Stimulated activated CD8-positive, alpha-beta memory T cell treated with anti-CD3 and anti-CD28 coated beads, Interleukin-15, amount 100 ng/mL, for 4 hours (primary cell): ENCODE results near the gene DTL.
"Not testable (repeated sequence)": the region's sequence is repeated elsewhere in the genome, so short reads cannot be mapped to it uniquely, and the experiment has no call there.

Experiments used
- DNase-seq, 2 donors: peaks; one replicate each; pipeline ENCODE4 v3.0.0-alpha.2; 2020; ENCODE audit warnings: low read depth in 2 of 2

The DTL gene, protein sequence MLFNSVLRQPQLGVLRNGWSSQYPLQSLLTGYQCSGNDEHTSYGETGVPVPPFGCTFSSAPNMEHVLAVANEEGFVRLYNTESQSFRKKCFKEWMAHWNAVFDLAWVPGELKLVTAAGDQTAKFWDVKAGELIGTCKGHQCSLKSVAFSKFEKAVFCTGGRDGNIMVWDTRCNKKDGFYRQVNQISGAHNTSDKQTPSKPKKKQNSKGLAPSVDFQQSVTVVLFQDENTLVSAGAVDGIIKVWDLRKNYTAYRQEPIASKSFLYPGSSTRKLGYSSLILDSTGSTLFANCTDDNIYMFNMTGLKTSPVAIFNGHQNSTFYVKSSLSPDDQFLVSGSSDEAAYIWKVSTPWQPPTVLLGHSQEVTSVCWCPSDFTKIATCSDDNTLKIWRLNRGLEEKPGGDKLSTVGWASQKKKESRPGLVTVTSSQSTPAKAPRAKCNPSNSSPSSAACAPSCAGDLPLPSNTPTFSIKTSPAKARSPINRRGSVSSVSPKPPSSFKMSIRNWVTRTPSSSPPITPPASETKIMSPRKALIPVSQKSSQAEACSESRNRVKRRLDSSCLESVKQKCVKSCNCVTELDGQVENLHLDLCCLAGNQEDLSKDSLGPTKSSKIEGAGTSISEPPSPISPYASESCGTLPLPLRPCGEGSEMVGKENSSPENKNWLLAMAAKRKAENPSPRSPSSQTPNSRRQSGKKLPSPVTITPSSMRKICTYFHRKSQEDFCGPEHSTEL

DNA sequence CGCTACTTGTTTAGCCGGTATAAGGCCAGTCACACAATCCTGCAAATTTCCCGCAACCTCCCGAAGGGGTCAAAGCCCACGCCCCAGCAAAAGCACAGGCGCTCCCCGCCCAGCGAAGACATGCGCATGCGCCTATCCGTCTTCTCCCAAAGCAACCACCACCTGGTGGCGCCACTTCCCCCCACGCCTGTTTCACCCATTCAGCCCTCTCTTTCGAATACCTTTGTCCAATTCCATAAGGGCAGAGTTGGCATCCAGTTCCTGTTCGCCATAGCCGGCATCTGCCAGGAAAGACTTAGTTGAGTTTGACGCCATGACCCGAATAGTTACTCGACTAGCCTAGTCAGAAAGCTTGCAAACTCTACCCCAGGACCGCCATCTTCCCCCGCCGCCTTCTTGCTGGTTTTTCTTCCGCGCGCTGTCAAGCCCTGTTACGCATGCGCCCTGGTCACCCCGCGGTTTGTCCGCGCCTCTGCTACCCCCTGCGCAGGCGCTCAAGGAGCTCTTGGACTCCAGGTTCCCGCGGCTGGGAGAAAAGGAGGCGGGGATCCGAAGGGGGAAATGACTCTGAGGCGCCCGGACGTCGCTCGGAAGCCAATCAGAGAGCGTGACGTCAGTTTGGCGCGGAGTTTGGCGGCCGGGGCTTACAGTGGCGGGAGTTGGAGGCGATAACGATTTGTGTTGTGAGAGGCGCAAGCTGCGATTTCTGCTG, at the start of gene DTL, which contains the start of gene INTS7:
TSS of gene DTL (plus strand) at position 626 of the 712 bp plus-strand sequence. CDS start 143 bp downstream, outside the sequence.
TSS of gene INTS7 (minus strand) at position 435 of the 712 bp plus-strand sequence. CDS start at position 315, 120 bp downstream.
- peak; percentile 96 to 98 for DNase-seq

DNA sequence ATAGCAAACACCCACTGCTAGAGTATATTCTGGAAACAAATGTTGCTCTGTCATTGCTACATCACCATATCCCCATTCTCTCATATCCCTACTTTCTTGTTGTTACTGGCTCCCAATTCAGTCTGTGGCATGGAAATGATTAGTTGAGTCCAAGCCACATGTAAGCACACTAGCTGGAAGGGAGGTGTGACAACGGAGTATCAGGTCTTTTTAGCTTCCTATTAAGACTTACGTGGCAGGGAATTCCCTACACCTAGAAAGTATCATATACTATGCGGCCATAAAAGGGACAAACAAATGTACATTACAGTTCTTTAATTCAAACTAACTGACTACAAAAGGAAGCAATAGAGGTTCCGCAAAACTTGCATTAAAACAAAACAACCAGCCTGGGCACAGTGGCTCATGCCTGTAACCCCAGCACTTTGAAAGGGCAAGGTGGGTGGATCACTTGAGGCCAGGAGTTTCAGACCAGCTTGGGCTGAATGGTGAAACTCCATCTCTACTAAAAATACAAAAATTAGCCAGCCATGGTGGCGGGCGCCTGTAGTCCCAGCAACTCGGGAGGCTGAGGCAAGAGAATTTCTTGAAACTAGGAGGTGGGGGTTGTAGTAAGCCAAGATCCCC, 48.8 kb upstream of the DTL start:
- DNase-seq, result no peak

GRCh38 chr1:211991695-211992094, 43.9 kb upstream of the DTL start:
- no peak for DNase-seq

DNA sequence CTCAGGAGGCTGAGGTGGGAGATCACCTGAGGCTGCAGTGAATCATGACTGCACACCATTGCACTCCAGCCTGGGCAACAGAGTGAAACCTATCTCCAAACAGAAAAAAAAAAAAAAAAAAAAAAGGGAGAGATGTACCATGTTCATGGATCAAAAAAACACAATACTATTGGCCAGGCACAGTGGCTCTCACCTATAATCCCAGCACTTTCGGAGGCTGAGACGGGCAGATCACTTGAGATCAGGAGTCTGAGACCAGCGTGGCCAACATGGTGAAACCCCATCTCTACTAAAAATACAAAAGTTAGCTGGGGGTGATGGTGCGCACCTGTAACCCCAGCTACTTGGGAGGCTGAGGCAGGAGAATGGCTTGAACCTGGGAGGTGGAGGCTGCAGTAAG, 38.1 kb upstream of the DTL start:
- DNase-seq, result not testable (repeated sequence)

- no peak for DNase-seq
Measured at GRCh38 chr1:212002536-212002935, 33.0 kb upstream of the DTL start.

DNA sequence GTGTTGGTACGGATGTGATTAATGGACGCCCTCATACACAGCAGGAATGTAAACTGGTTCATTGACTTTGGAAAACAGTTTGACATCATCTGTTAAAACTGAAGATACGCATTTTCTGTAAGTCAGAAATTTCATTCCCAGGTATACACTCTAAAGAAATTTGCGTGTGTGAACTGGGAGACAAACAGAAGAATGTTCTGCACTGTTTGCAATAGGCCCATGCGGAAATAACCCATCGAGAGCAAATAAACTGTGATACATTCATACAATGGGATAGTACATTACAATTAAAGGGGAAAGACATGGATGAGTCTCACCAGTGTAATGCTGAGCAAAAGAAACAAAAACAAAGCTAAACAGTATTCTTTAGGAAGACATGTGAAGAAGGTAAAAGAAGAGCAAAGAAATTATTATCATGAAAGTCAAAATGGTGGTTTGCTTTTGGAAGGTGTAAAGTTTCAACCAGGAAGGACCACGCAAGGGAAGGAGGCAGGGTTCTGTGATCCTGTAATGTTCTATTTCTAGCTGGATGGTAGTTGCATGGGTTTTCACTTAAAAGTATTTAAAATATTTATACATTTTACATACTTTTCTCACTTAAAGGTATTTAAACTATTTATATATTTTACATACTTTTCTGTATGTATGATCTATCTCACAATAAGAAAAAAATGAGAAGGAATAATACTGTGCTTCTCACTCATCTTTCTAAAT, 30.5 kb upstream of the DTL start:
- no peak for DNase-seq

DNA sequence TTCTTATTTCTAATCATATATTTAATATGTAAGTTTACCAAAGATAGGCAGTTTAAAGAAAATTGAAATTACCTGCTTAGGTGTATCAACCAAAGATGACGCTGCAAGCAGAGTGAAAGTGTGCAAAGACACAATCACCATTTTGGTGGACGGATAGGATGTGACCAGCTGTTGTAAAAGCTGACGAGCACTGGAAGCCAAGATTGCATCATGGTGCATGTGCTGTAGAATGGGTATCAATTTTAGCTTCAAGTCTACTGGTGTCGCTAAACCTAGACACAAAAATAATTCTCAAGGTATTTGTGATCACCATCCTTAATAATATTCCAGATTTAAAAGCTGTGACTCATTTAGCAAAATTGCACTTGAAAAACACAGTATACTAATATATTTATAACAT, 28.4 kb upstream of the DTL start:
- DNase-seq, result no peak

- DNase-seq, result no peak
Measured at GRCh38 chr1:212007886-212008285, 27.7 kb upstream of the DTL start.

GRCh38 chr1:212009561-212009960, 26.0 kb upstream of the DTL start:
- DNase-seq, result no peak

GRCh38 chr1:212010004-212010403, 25.5 kb upstream of the DTL start:
- DNase-seq, result no peak

DNA sequence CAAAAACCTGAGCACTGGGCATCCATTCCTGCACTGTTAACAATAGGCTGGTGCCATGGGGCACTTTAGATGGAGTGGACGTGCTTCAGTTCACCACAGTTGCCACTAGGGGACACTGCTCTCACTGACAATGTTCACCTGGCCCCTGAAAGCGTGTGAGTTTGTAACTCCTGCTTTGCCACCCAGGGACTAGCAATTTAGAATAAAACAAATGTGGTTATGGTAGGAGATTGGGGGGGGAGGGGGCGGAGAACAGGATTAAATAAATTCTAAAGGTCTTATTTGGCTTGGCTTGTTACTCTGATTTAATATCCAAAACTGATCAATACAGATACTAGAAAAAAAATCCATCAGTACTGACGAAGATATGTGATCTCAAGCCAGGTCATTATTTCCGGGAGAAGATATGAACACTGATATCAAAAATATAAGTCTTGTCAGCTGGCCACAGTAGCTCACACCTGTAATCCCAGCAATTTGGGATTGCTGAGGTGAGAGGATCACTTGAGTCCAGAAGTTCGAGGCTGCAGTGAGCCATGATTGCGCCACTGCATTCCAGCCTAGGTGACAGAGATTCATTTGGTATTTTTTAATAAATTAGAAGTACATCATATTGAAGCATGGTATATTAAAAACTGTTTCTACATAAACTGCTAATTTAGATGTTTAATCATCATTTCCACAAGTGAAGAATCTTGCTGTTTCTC, 23.4 kb upstream of the DTL start:
- DNase-seq, result peak; percentile 6 to 41

- no peak for DNase-seq
Measured at GRCh38 chr1:212013672-212014071, 21.9 kb upstream of the DTL start.

- DNase-seq, result no peak
Measured at GRCh38 chr1:212020975-212021374, 14.6 kb upstream of the DTL start.

DNA sequence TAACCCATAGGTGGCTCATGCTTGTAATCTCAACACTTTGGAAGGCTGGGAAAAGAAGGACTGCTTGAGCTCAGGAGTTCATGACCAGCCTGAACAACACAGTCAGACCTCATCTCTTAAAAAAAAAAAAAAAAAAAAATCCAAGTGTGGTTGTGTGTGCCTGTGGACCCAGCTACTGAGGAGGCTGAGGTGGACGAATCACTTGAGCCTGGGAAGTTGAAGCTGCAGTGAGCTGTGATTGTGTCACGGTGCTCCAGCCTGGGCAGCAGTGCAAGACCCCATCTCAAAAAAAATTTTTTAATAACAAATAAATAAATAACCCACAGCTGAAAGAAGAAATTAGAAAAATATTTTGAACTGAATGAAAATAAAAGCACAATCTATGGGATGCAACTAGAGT, 14.0 kb upstream of the DTL start:
- DNase-seq, result no peak

- DNase-seq, result not testable (repeated sequence)
Measured at GRCh38 chr1:212022908-212023307, 12.6 kb upstream of the DTL start.

DNA sequence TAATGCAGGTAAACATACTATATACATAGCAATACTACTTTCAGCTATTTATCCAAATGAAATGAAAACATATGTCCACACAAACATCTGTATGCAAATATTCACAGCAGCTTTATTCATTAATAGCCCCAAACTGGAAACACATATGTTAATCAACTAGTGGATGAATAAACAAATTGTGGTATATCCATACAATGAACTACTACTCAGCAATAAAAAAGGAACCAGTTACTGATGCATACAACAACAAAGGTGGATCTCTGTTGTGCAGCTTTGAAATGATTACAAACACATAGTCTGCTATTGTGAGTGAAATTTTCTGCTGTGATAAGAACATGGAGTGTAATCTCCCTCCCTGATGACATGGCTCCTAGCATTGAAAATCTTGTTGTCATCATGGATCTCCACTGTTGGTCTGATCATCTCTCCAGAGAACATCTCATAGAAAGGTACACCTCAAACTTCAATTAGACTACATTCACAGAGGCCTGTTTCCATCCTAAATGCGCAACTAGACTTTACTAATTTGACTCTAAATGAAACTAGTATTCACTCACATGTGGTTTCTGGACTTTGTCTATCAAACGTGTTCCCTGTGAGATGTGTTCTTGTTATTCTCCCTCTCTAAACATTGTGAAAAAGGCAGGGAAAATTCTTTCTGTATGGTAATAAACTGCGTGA, 10.9 kb upstream of the DTL start:
- DNase-seq, result no peak

DNA sequence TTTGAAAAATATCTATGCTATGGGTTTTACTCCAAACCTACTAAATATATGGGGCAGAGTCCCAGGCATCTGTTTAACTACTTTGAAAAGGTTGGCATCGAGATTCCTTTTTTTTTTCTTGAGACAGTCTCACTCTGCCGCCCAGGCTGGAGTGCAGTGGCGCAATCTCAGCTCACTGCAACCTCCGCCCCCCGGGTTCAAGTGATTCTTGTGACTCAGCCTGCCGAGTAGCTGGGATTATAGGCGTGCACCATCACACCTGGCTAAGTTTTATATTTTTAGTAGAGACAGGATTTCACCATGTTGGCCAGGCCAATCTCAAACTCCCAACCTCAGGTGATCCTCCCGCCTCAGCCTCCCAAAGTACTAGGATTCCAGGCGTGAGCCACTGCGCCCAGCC, 7.8 kb upstream of the DTL start:
- DNase-seq, result not testable (repeated sequence)

DNA sequence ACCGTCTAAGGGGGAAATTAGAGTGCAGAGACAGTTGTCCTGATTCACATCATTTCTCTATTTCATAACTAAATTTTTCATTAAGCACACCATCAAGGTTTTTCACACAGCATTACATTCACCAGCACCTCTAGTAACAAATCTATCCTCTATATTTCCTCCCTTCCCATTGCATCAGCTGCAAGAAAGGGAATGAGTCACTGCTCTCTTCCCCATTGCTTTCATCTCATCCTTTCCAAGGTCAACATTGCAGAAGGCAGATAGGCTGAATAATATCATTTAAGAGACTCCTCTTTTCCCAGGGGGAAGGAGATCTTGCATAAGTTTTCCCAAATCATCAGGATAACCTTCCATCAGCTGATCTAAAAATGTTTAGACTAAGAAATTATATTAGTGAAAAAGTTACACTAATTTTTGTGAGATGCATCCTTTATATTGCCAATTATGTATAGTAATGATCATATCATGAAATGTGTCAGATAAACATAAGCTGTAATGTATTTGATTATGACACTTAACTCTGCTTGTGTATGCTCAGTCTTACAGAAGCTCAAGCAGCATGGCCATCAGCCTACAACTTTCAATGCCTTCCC, 4.5 kb upstream of the DTL start:
- no peak for DNase-seq

GRCh38 chr1:212034516-212035122, 929 bp upstream of the DTL start:
- no peak for DNase-seq
